Gastrocnemius medialis (tissue), 4 donors: Measurements from ENCODE around the gene MAPK8. TPM values are rescaled to one million over a fixed set of nuclear protein-coding genes. Genes with fewer than 3 reads are reported as not detected.
A peak's percentile ranks its signal among the peaks of the same experiment; 100 is the strongest.

Experiments
- ATAC-seq, 2 donors: fragments of 150-250 bp; one replicate each; pipeline ENCODE4 v1.9.1; 2016
- DNase-seq, 2 donors: peaks; one replicate each; pipeline ENCODE4 v3.0.0-alpha.2; 2019
- H3K27ac ChIP-seq, 4 donors: fragments of 200-600 bp; sonication (generic); 1 replicate in 1 of 4; 2 replicates in 3 of 4; pipeline ENCODE4 v1.5.1; 2016 to 2018; ENCODE audit warnings: mild to moderate bottlenecking in 2 of 4, moderate library complexity in 1 of 4
- H3K27me3 ChIP-seq, 3 donors: fragments of 200-600 bp; sonication (generic) in 2 of 3; 1 replicate in 1 of 3; 2 replicates in 2 of 3; pipeline versions ENCODE4 v1.5.1 to v1.6.0; 2016 to 2019; ENCODE audit warnings: mild to moderate bottlenecking in 1 of 3, moderate library complexity in 1 of 3
- H3K36me3 ChIP-seq, 2 donors: fragments of 200-600 bp; sonication (generic) in 1 of 2; one replicate each; pipeline ENCODE4 v1.5.1; 2017 to 2018
- H3K4me1 ChIP-seq, 2 donors: fragments of 200-600 bp; sonication (generic) in 1 of 2; one replicate each; pipeline ENCODE4 v1.5.1; 2016 to 2017; ENCODE audit warnings: mild to moderate bottlenecking in 2 of 2
- H3K4me3 ChIP-seq, 4 donors: fragments of 200-600 bp; sonication (generic) in 3 of 4; 1 replicate in 1 of 4; 2 replicates in 3 of 4; pipeline ENCODE4 v1.5.1; 2016 to 2019; ENCODE audit warnings: mild to moderate bottlenecking in 2 of 4
- H3K9me3 ChIP-seq, 3 donors: fragments of 200-600 bp; sonication (generic) in 2 of 3; 1 replicate in 1 of 3; 2 replicates in 2 of 3; pipeline ENCODE4 v1.5.1; 2016 to 2019
- CTCF ChIP-seq, 5 experiments: fragments of 450-650 bp in 3 of 5; fragments of 200-600 bp in 2 of 5; sonication (generic) in 2 of 5; IDR thresholded peaks in 4 of 5; conservative IDR thresholded peaks in 1 of 5; 1 replicate in 4 of 5; 2 replicates in 1 of 5; pipeline ENCODE4 v1.5.1; 2016 to 2019; ENCODE audit warnings: antibody characterized with exemption in 5 of 5, mild to moderate bottlenecking in 3 of 5, moderate library complexity in 3 of 5
- POLR2A ChIP-seq, 2 donors: fragments of 450-650 bp; IDR thresholded peaks; one replicate each; pipeline ENCODE4 v1.6.1; 2017; ENCODE audit warnings: antibody characterized with exemption in 2 of 2, mild to moderate bottlenecking in 2 of 2, moderate library complexity in 2 of 2
- in situ Hi-C, 4 donors: fragments of 200-750 bp; cut with MboI; loops; one replicate each; pipeline versions ENCODE4 v1.15.0 to v1.8.0; 2017; ENCODE audit warnings: low sequenced_read_pairs in 4 of 4
- intact Hi-C: fragments of 100-400 bp; cut with DNase I; formaldehyde crosslinking; loops from one replicate; pipeline ENCODE4 v1.15.1; 2023; ENCODE audit warnings: low total_unique reads
- total RNA-seq, 4 donors: library from RNA; depleted of rRNA; stranded (reverse); fragments of >200 nt; gene quantifications; one replicate each; pipeline versions ENCODE4 v1.1.0 to v1.2.3, GENCODE V29; 2016

Gene MAPK8
- total RNA-seq, 4 donors from 2014 or later = 25.6 to 52.1 (median 35.4) TPM

GRCh38 chr10:48399056-48399541 lies 92.6 kb downstream of the MAPK8 start:
- H3K9me3 ChIP-seq = no peaks in the 10 kb centered on the region
- intact Hi-C loops (no loop called here), in situ Hi-C loops (no loop called here)
- H3K27ac ChIP-seq = peak overlapping the region in 3 of 4 donors; percentile 5 to 45 (median 17)
- H3K27me3 ChIP-seq = no peaks in the 10 kb centered on the region
- peaks cover 27 to 30% of the 10 kb centered on the region in 2 donors for H3K4me1 ChIP-seq
- no peak for TF ChIP-seq POLR2A (IDR thresholded peaks at IDR 0.05)
- TF ChIP-seq CTCF (IDR thresholded peaks at IDR 0.05 in 4 of 5, conservative IDR thresholded peaks at IDR 0.05 in 1 of 5) = no peak
- no peak overlapping the region for H3K4me3 ChIP-seq
- no peaks in the 10 kb centered on the region for H3K36me3 ChIP-seq
- ATAC-seq = peak; percentile 82 to 88
- peak in 1 of 2 donors; percentile 14 for DNase-seq

GRCh38 chr10:48399551-48399950 lies 93.1 kb downstream of the MAPK8 start:
- intact Hi-C loops = no loop called here
- DNase-seq (no peak), ATAC-seq (no peak)
- in situ Hi-C loops = no loop called here
- Histone ChIP-seq H3K27me3 (no peaks in the 10 kb centered on the region), H3K36me3 (no peaks in the 10 kb centered on the region), H3K27ac (peak overlapping the region in 3 of 4 donors; percentile 5 to 45 (median 17)), H3K9me3 (no peaks in the 10 kb centered on the region), H3K4me1 (peaks cover 27 to 30% of the 10 kb centered on the region in 2 donors), H3K4me3 (no peak overlapping the region)
- TF ChIP-seq CTCF (IDR thresholded peaks at IDR 0.05 in 4 of 5, conservative IDR thresholded peaks at IDR 0.05 in 1 of 5) (no peak), POLR2A (IDR thresholded peaks at IDR 0.05) (no peak)

GRCh38 chr10:48400129-48400849 lies 93.8 kb downstream of the MAPK8 start:
- no peak for DNase-seq
- Histone ChIP-seq H3K9me3 (no peaks in the 10 kb centered on the region), H3K36me3 (no peaks in the 10 kb centered on the region), H3K27me3 (no peaks in the 10 kb centered on the region), H3K4me1 (peaks cover 27 to 30% of the 10 kb centered on the region in 2 donors), H3K4me3 (no peak overlapping the region), H3K27ac (no peak overlapping the region)
- in situ Hi-C loops (no loop called here), intact Hi-C loops (no loop called here)
- ATAC-seq = no peak
- no peak for TF ChIP-seq CTCF (IDR thresholded peaks at IDR 0.05 in 4 of 5, conservative IDR thresholded peaks at IDR 0.05 in 1 of 5)
- TF ChIP-seq POLR2A (IDR thresholded peaks at IDR 0.05) = no peak

GRCh38 chr10:48400850-48401220 lies 94.4 kb downstream of the MAPK8 start:
- no peak for TF ChIP-seq POLR2A (IDR thresholded peaks at IDR 0.05)
- TF ChIP-seq CTCF (IDR thresholded peaks at IDR 0.05 in 4 of 5, conservative IDR thresholded peaks at IDR 0.05 in 1 of 5) = no peak
- in situ Hi-C loops (no loop called here), intact Hi-C loops (no loop called here)
- Histone ChIP-seq H3K36me3 (no peaks in the 10 kb centered on the region), H3K27ac (no peak overlapping the region), H3K4me1 (peaks cover 27 to 30% of the 10 kb centered on the region in 2 donors), H3K27me3 (no peaks in the 10 kb centered on the region), H3K9me3 (no peaks in the 10 kb centered on the region), H3K4me3 (no peak overlapping the region)
- ATAC-seq = no peak
- DNase-seq = no peak
